Measurements from ENCODE around the gene GALNT2.

DNA sequence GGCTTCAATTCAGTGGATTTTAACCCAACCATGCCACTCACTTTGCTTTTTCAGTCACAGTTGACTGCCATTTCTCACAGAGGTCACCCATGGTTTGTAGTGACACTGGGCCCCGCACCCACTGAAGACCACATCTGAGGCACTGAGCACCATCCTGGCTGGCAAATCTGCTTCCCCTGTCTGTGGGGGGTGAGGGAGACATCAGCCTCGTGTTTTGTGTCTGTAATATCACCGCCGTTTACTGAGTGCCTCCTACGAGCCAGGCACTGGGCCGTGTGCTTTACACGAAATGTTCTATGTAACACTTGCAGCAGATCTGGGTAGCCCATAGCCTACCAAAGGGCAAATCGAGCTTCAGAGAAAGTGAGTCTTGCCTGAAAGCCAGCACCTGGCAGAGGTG lies 197.3 kb downstream of the GALNT2 start:
- TF ChIP-seq, protein P1, sequence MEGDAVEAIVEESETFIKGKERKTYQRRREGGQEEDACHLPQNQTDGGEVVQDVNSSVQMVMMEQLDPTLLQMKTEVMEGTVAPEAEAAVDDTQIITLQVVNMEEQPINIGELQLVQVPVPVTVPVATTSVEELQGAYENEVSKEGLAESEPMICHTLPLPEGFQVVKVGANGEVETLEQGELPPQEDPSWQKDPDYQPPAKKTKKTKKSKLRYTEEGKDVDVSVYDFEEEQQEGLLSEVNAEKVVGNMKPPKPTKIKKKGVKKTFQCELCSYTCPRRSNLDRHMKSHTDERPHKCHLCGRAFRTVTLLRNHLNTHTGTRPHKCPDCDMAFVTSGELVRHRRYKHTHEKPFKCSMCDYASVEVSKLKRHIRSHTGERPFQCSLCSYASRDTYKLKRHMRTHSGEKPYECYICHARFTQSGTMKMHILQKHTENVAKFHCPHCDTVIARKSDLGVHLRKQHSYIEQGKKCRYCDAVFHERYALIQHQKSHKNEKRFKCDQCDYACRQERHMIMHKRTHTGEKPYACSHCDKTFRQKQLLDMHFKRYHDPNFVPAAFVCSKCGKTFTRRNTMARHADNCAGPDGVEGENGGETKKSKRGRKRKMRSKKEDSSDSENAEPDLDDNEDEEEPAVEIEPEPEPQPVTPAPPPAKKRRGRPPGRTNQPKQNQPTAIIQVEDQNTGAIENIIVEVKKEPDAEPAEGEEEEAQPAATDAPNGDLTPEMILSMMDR (IDR thresholded peaks at IDR 0.05) = no peak
- no peak for TF ChIP-seq ZFX (IDR thresholded peaks at IDR 0.05; ENCODE audit: borderline replicate concordance)
